Lower leg skin (tissue), 4 donors: ENCODE measurements around the gene MICALL2. TPM values are rescaled to one million over a fixed set of nuclear protein-coding genes. Genes with fewer than 3 reads are reported as not detected.

Source experiments
- DNase-seq, 2 donors: peaks; one replicate each; pipeline ENCODE4 v3.0.0-alpha.2; 2019; ENCODE audit warnings: low spot score in 2 of 2
- H3K4me3 ChIP-seq: fragments of 200-600 bp; sonication (generic); 2 replicates; pipeline ENCODE4 v1.5.1; 2017; ENCODE audit warnings: mild to moderate bottlenecking, low read depth; ENCODE audit not compliant: poor library complexity, severe bottlenecking
- POLR2A ChIP-seq, 2 donors: fragments of 450-650 bp; IDR thresholded peaks; one replicate each; pipeline ENCODE4 v1.6.1; 2016 to 2017; ENCODE audit warnings: antibody characterized with exemption in 2 of 2, mild to moderate bottlenecking in 1 of 2, moderate library complexity in 1 of 2
- WGBS, 2 donors: methylation state at CpG; one replicate each; pipeline ENCODE4 v1.1.5; 2018; 5-methylcytosine and 5-hydroxymethylcytosine counted together
- intact Hi-C: fragments of 100-400 bp; cut with DNase I; formaldehyde crosslinking; loops from one replicate; pipeline ENCODE4 v1.15.0; 2023; ENCODE audit warnings: low total_unique reads
- total RNA-seq, 4 donors: library from RNA; depleted of rRNA; stranded (reverse); fragments of >200 nt; gene quantifications; one replicate each; pipeline ENCODE4 v1.1.0, GENCODE V29; 2016
- TF ChIP-seq, protein P1 (sequence below), 3 donors: fragments of 450-650 bp; IDR thresholded peaks; one replicate each; pipeline ENCODE4 v1.5.1; 2016; ENCODE audit warnings: antibody characterized with exemption in 3 of 3, mild to moderate bottlenecking in 3 of 3, moderate library complexity in 2 of 3

The MICALL2 gene
- total RNA-seq, 4 donors from 2014 or later: 10.4 to 17.0 (median 14.0) TPM

- DNase-seq: no peak
These were observed 32.1 kb downstream of the MICALL2 start for GRCh38 chr7:1427064-1427657.

DNA sequence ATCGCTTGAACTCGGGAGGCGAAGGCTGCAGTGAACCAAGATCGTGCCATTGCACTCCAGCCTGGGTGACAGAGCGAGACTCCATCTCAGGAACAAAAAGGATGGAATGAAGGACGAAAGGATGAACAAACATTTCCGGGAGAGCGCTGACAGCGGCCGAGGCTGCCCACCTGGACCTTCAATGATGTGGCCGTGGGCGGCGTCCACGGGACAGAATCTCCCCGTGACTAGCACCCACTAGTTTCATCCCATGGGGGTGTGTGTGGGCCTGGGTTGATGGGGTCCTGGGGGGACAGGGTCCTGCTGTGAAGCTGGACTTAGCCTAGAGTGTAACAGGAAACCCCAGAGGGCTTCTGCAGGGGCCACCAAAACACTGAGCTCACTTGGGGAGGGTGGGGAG lies 32.8 kb downstream of the MICALL2 start:
- DNase-seq: no peak
- intact Hi-C loops: no loop called here
- WGBS, 2 donors: 92 to 93% methylated on average over 15 of the region's 15 CpGs
- no peak for TF ChIP-seq POLR2A (IDR thresholded peaks at IDR 0.05)
- TF ChIP-seq, protein P1, sequence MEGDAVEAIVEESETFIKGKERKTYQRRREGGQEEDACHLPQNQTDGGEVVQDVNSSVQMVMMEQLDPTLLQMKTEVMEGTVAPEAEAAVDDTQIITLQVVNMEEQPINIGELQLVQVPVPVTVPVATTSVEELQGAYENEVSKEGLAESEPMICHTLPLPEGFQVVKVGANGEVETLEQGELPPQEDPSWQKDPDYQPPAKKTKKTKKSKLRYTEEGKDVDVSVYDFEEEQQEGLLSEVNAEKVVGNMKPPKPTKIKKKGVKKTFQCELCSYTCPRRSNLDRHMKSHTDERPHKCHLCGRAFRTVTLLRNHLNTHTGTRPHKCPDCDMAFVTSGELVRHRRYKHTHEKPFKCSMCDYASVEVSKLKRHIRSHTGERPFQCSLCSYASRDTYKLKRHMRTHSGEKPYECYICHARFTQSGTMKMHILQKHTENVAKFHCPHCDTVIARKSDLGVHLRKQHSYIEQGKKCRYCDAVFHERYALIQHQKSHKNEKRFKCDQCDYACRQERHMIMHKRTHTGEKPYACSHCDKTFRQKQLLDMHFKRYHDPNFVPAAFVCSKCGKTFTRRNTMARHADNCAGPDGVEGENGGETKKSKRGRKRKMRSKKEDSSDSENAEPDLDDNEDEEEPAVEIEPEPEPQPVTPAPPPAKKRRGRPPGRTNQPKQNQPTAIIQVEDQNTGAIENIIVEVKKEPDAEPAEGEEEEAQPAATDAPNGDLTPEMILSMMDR (IDR thresholded peaks at IDR 0.05): no peak
- H3K4me3 ChIP-seq: no peak overlapping the region

More at GRCh38 chr7:1427064-1427657, 32.1 kb downstream of the MICALL2 start:
- 83 to 90% methylated on average over 13 of the region's 13 CpGs for WGBS, 2 donors
- H3K4me3 ChIP-seq: no peak overlapping the region
- intact Hi-C loops: no loop called here
- TF ChIP-seq POLR2A (IDR thresholded peaks at IDR 0.05): no peak
- TF ChIP-seq, protein P1 (IDR thresholded peaks at IDR 0.05): no peak

DNA sequence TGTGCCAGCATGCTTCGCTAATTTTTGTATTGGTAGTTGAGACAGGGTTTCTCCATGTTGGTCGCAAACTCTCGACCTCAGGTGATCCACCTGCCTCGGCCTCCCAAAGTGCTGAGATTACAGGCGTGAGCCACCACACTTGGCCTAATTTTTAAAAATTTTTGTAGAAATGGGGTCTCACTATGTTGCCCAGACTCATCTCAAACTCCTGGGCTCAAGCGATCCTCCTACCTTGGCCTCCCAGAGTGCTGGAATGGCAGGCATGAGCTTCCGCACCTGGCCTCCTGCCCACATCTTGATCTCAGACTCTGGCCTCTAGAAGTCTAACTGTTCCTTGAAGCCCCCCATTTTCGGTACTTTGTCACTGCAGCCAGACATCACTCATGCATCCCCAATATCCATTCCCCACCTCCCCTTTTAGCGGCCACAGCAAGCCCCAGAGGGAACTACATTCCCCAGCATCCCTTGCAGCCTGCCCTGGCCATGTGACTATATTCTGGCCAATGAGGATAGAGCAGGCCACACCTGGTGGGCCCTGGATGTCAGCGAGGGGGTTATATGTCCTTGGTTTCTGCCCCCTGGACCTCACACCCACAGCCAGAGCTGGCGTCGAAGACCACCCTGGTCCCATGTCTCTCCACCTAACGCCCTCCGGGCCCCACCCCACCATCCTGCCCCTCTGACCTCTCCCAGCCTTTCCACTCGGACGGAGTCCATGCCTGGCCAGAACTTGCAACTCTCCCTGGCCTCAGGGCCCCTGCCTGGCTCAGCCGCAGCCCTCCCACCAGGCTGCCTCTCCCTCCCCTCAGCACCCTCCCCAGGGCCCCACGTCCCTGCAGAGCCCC lies 33.8 kb downstream of the MICALL2 start:
- TF ChIP-seq, protein P1 (IDR thresholded peaks at IDR 0.05): no peak
- no peak for TF ChIP-seq POLR2A (IDR thresholded peaks at IDR 0.05)
- WGBS, 2 donors: 70 to 76% methylated on average over 17 to 18 of the region's 18 CpGs
- no peak overlapping the region for H3K4me3 ChIP-seq
- intact Hi-C loops: no loop called here
- DNase-seq: no peak

DNA sequence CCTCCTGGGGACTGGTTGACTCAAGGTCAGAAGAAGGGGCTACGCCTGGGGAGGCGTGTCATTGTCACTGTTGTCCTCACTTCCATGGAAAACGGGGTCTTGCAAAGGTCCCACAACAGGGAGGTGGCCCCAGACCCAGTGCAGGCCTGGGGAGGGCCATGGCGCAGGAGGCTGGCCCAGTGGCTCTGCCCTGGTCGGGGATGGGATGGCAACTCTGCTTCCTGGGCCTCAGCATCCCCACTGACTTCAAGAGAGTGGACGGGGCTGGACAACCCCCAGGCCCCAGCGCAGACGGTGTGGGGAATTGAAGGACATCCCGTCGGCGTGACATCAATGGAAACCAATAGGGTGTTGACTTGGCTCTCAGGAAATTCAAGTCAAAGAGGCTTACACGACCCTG lies 35.2 kb downstream of the MICALL2 start:
- H3K4me3 ChIP-seq: no peak overlapping the region
- WGBS, 2 donors: 87% methylated on average over 12 of the region's 12 CpGs
- TF ChIP-seq, protein P1 (IDR thresholded peaks at IDR 0.05): no peak
- no peak for TF ChIP-seq POLR2A (IDR thresholded peaks at IDR 0.05)
- intact Hi-C loops: no loop called here
- no peak for DNase-seq

- TF ChIP-seq, protein P1 (IDR thresholded peaks at IDR 0.05): no peak
- no peak for TF ChIP-seq POLR2A (IDR thresholded peaks at IDR 0.05)
- WGBS, 2 donors: 52 to 62% methylated on average over 5 of the region's 5 CpGs
- intact Hi-C loops: no loop called here
- no peak for DNase-seq
- no peak overlapping the region for H3K4me3 ChIP-seq
These were observed 35.9 kb downstream of the MICALL2 start for GRCh38 chr7:1423264-1423811.
